Activated CD8-positive, alpha-beta T cell treated with anti-CD3 and anti-CD28 coated beads, Interleukin-2, amount 10 ng/mL, durations not matched to agents 7 days and 5 days (primary cell): ENCODE results near the gene PPP1R9A. TPM values are rescaled to one million over a fixed set of nuclear protein-coding genes. Genes with fewer than 3 reads are reported as not detected.

Experiments
- ATAC-seq: fragments of 150-1000 bp; cut with Tn5 transposase; one replicate; pipeline ENCODE4 v1.10.0; 2021; ENCODE audit warnings: moderate library complexity
- CTCF ChIA-PET: fragments of 350-600 bp; sonication (Branson Sonifier 250); formaldehyde crosslinking; loops from one replicate; lab custom pipeline; 2021; ENCODE audit warnings: antibody characterized with exemption; lab: Charles Lee
- POLR2A ChIA-PET: fragments of 350-600 bp; sonication (Branson Sonifier 250); formaldehyde crosslinking; loops from one replicate; lab custom pipeline; 2021; ENCODE audit warnings: antibody characterized with exemption; lab: Charles Lee
- DNase-seq: peaks from one replicate; pipeline ENCODE4 v3.0.0-alpha.2; 2020
- H3K27ac Mint-ChIP-seq: one replicate; pipeline ENCODE4 v1.8.0; 2021; ENCODE audit warnings: mild to moderate bottlenecking, mixed read lengths
- H3K27me3 Mint-ChIP-seq: one replicate; pipeline ENCODE4 v1.8.0; 2021; ENCODE audit warnings: low read depth, mixed read lengths
- H3K36me3 Mint-ChIP-seq: one replicate; pipeline ENCODE4 v1.8.0; 2021; ENCODE audit warnings: low read depth, mixed read lengths
- H3K4me1 Mint-ChIP-seq: one replicate; pipeline ENCODE4 v1.8.0; 2021; ENCODE audit warnings: low read depth, mixed read lengths
- H3K4me3 Mint-ChIP-seq: one replicate; pipeline ENCODE4 v1.8.0; 2021; ENCODE audit warnings: mild to moderate bottlenecking, mixed read lengths
- H3K9me3 Mint-ChIP-seq: one replicate; pipeline ENCODE4 v1.8.0; 2022; ENCODE audit warnings: mixed read lengths; ENCODE audit not compliant: insufficient read depth
- total RNA-seq, 2 experiments: library from RNA; stranded (reverse); gene quantifications; one replicate each; pipeline ENCODE4 v1.2.3, GENCODE V29; 2021

Gene PPP1R9A
- total RNA-seq, 2 experiments from 2014 or later, result not detected

DNA sequence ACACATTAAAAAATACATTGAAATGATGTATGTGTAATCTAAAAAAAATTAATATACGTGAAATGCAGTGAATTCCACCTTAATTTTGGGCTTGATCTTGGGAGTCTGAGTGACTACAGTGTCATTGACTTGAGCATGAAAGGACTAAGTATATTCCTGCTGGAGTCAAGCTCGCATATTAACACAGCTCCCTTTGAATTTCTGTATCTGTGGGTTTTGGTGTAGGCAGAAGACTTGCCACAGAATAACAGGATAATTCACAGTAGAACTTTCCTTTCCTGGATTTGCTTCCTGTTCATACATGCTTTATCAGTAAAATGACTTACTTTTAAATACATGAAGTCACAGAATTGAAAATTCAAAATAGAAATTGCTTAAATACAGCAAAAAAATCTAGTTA is 55.3 kb downstream of the PPP1R9A start:
- H3K4me1 Mint-ChIP-seq, result no peaks in the 10 kb centered on the region
- no peaks in the 10 kb centered on the region for H3K27me3 Mint-ChIP-seq
- H3K27ac Mint-ChIP-seq, result no peak overlapping the region
- DNase-seq (no peak), ATAC-seq (no peak)
- H3K36me3 Mint-ChIP-seq, result no peaks in the 10 kb centered on the region
- ChIA-PET POLR2A (no interaction called here), CTCF (no interaction called here)
- no peaks in the 10 kb centered on the region for H3K9me3 Mint-ChIP-seq
- no peak overlapping the region for H3K4me3 Mint-ChIP-seq

DNA sequence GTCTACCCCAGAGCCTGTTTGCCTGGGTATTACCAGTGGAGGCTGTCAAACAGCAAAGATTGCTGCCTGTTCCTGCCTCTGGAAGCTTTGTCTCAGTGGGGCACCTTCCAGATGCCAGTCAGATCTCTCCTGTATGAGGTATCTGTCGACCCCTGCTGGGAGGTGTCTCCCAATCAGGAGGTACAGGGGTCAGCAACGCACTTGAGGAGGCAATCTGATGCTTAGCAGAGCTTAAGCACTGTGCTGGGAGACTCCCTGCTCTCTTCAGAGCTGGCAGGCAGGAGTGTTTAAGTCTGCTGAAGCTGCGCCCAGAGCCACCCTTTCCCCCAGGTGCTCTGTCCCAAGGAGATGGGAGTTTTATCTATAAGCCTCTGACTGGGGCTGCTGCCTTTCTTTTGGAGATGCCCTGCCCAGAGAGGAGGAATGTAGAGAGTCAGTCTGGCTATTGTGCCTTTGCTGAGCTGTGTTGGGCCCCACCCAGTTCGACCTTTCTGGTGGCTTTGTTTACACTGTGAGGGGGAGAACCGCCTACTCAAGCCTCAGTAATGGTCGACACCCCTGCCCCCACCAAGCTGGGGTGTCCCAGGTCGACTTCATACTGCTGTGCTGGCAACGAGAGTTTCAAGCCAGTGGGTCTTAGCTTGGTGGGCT is 62.2 kb downstream of the PPP1R9A start:
- Mint-ChIP-seq H3K27ac (no peak overlapping the region), H3K36me3 (no peaks in the 10 kb centered on the region)

DNA sequence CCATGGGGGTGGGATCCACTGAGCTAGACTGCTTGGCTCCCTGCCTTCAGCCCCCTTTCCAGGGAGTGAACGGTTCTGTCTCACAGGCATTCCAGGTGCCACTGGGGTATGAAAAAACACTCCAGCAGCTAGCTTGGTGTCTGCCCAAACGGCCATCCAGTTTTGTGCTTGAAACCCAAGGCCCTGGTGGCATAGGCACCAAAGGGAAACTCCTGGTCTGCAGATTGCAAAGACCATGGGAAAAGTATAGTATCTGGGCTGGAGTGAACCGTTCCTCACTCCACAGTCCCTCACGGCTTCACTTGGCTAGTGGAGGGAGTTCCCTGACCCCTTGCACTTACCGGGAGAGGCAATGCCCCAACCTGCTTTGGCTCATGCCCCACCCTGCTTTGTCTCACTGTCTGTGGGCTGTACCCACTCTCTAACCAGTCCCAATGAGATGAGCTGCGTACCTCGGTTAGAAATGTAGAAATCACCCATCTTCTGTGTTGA is 62.7 kb downstream of the PPP1R9A start:
- ChIA-PET CTCF (no interaction called here), POLR2A (interaction anchor here (0.6 kb wide), 1 partner anchor 212 kb away, joined by 3 read pairs; no protein-coding TSS in a partner anchor)
- no peaks in the 10 kb centered on the region for H3K27me3 Mint-ChIP-seq
- no peak overlapping the region for H3K4me3 Mint-ChIP-seq
- no peak overlapping the region for H3K27ac Mint-ChIP-seq
- DNase-seq, result no peak
- ATAC-seq, result no peak
- no peaks in the 10 kb centered on the region for H3K9me3 Mint-ChIP-seq
- H3K36me3 Mint-ChIP-seq, result no peaks in the 10 kb centered on the region
- H3K4me1 Mint-ChIP-seq, result no peaks in the 10 kb centered on the region

More for the DNA sequence above, 62.2 kb downstream of the PPP1R9A start:
- no peak for DNase-seq
- POLR2A ChIA-PET, result no interaction called here
- Mint-ChIP-seq H3K4me1 (no peaks in the 10 kb centered on the region), H3K9me3 (no peaks in the 10 kb centered on the region), H3K27me3 (no peaks in the 10 kb centered on the region), H3K4me3 (no peak overlapping the region)
- no peak for ATAC-seq
- CTCF ChIA-PET, result no interaction called here

DNA sequence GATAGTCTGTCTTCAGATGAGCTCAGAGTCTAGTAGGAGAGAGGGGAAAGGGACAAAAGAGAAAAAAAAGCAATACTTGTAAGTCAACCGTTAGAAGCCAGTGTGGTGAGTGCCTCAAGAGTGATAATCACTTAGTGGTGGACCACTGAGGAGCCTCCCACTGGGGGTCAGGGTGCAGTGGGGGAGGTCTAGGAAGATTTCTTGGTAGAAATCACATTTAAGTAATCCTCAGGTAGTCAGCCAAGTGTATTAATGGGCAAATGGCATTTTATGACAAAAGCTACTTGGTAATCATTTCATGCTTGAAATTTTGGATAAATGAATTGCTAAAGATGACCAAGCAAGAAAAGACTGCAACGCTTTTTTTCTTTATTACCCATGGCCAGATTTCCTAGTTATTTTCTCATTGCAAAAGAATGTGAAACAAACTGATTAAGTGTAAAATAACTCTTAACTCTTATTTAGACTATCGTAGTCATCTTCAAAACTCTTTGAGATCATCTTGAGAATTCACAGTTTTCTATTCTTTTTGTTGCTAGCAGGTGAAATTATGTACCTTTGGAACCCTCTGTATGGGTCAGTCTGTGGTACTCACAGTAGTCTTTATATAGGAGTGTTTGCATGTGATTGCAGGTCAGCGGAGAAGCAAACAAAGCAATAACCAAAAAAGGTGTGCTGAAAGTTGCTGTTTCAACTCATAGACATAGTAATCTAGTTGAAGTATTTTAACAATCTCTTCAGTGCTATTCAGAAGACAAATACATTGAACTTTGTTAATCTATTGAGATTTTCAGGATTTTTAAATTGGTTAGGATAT is 63.9 kb downstream of the PPP1R9A start:
- Mint-ChIP-seq H3K36me3 (no peaks in the 10 kb centered on the region), H3K27me3 (no peaks in the 10 kb centered on the region)
- ATAC-seq, result no peak

DNA sequence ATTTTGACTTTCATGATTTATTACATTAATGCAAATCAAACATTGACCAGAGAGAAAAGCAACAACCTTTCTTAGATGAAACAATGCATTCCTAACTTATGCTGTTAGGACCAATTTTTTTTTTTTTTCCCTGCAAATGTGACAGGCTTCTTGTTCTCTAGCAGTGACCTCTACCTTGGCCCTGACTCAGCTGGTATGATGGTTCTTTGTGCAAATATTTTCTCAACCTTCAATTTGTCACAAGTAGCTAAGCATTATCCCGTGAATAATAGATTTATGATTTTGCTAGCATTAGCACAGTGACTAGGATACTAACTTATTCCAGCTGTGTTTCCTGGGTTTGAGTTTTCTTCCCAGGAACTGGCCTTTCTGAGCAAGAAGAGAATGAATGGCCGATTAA is 64.9 kb downstream of the PPP1R9A start:
- ChIA-PET CTCF (no interaction called here), POLR2A (no interaction called here)
- no peak for ATAC-seq
- Mint-ChIP-seq H3K4me3 (no peak overlapping the region), H3K4me1 (no peaks in the 10 kb centered on the region), H3K27ac (no peak overlapping the region), H3K9me3 (no peaks in the 10 kb centered on the region), H3K27me3 (no peaks in the 10 kb centered on the region), H3K36me3 (no peaks in the 10 kb centered on the region)
- DNase-seq, result no peak

More for the DNA sequence above, 63.9 kb downstream of the PPP1R9A start:
- ChIA-PET CTCF (no interaction called here), POLR2A (interaction anchor here (0.6 kb wide), 1 partner anchor 213 kb away, joined by 3 read pairs; no protein-coding TSS in a partner anchor)
- no peaks in the 10 kb centered on the region for H3K9me3 Mint-ChIP-seq
- no peak overlapping the region for H3K27ac Mint-ChIP-seq
- no peak for DNase-seq
- H3K4me1 Mint-ChIP-seq, result no peaks in the 10 kb centered on the region
- H3K4me3 Mint-ChIP-seq, result no peak overlapping the region

DNA sequence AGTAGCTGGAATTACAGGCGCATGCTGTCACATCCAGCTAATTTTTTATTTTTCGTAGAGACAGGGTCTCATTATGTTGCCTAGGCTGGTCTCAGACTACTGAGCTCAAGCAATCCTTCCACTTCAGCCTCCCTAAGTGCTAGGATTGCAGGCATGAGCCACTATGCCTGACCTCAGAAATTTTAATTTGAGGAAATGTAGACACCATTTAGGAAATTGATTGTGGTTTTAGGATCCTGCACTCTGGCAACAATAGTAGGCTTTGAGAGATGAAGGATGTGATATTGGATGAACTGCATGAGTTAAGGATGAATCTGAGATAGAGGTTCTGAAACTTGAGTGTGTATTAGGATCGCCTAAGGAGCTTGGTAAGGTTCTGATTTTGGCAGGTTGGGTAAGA is 66.5 kb downstream of the PPP1R9A start:
- ATAC-seq, result no peak
- Mint-ChIP-seq H3K4me1 (no peaks in the 10 kb centered on the region), H3K27ac (no peak overlapping the region), H3K4me3 (no peak overlapping the region), H3K36me3 (no peaks in the 10 kb centered on the region), H3K27me3 (no peaks in the 10 kb centered on the region), H3K9me3 (no peaks in the 10 kb centered on the region)
- no peak for DNase-seq
- ChIA-PET POLR2A (no interaction called here), CTCF (interaction anchor here (1.0 kb wide), 1 partner anchor 22 kb away, joined by 3 read pairs; no protein-coding TSS in a partner anchor)

DNA sequence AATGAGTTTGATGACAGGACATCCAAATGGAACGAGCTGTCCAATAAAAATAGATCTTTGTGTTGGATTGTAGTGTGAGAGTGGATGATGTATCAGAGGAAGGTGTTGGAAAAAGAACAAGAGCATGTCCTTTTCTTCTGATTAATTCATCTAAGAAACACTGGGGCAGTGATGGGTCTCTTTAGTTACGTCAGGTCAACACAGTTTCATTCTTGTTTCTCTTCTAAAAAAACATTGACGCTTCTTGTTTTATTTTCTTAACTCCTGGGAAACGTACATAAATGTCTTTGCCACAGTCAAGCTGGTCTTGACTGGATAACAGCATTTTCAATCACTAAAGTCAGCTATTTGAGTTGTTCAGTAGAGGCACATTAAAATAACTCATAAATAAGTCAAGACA is 67.0 kb downstream of the PPP1R9A start:
- DNase-seq, result no peak
- ATAC-seq, result no peak
- ChIA-PET POLR2A (no interaction called here), CTCF (interaction anchor here (1.0 kb wide), 1 partner anchor 21 kb away, joined by 3 read pairs; no protein-coding TSS in a partner anchor)
- no peaks in the 10 kb centered on the region for H3K9me3 Mint-ChIP-seq
- H3K4me1 Mint-ChIP-seq, result no peaks in the 10 kb centered on the region
- H3K36me3 Mint-ChIP-seq, result no peaks in the 10 kb centered on the region
- no peak overlapping the region for H3K27ac Mint-ChIP-seq
- no peaks in the 10 kb centered on the region for H3K27me3 Mint-ChIP-seq
- H3K4me3 Mint-ChIP-seq, result no peak overlapping the region

DNA sequence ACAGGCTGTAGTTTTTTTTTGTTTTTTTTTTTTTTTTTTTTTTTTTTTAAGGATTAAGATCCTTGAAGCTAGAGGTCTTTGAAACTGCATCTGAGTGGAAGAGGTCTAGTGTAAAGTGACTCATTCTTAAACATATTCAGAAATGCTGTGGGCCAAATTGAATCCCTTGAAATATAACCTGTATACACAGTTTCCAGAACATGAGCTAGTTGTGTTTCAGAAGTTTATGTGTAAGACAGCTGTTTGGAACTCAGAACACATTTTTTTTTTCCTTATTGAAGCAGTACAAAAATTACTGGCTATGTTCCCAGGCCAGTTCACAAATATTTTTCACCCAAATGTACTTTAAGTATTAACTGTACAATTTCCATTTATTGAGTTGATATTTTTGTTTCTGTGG is 67.9 kb downstream of the PPP1R9A start:
- DNase-seq, result no peak
- no peaks in the 10 kb centered on the region for H3K27me3 Mint-ChIP-seq
- no peaks in the 10 kb centered on the region for H3K9me3 Mint-ChIP-seq
- no peak overlapping the region for H3K4me3 Mint-ChIP-seq
- ChIA-PET POLR2A (no interaction called here), CTCF (no interaction called here)
- no peak for ATAC-seq
- no peaks in the 10 kb centered on the region for H3K36me3 Mint-ChIP-seq
- no peaks in the 10 kb centered on the region for H3K4me1 Mint-ChIP-seq
- H3K27ac Mint-ChIP-seq, result no peak overlapping the region

DNA sequence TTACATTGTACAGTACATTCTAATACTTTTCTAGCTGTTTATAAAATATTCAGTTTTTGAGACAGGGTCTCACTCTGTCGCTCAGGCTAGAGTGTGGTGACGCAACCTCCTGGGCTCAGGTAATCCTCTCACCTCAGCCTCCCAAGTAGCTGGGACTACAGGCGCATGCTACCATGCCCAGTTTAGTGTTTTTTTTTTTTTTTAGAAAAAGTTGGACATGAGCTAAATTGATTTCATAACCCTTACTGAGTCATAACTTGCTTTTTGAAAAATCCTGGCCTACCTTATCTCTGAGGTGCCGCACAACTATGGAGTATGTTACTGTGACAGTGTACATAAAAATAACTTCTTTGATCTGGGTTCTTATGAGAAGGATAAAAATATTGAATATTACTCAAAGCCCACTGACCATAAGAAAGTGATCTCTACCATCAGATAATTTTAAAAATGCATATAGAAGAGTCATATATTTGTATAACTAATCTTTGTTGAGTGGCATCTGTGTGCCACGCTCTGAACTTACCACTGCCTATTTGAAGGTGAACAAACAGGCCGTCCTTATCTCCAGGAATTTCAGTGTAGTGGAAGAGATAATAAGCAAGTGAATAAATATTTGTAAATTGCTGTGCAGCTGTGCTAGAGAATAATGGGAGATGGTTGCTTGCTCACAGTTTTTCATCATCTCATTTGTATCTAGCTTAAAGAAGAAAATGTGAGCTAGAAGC is 73.2 kb downstream of the PPP1R9A start:
- no peaks in the 10 kb centered on the region for H3K27me3 Mint-ChIP-seq

DNA sequence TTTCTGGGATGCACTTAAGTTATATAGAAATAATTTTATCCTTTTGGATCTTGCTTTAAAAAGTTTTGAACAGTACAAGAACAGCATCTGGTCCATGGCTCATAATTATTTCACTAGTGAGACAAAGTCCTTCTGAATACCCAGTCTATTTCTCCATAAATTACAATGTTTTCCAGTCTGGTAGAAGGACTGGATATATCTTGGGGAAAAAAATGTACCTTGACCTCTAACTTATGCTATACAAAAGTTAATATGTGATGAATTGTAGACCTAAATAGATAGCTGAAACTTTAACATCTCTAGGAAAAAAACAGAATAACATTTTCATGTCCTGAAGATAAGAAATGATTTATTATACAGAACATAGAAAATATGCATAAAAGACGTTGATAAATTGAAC is 88.5 kb downstream of the PPP1R9A start:
- peaks cover 3% of the 10 kb centered on the region for H3K9me3 Mint-ChIP-seq
- ChIA-PET POLR2A (no interaction called here), CTCF (interaction anchor here (0.7 kb wide), 1 partner anchor 22 kb away, joined by 3 read pairs; no protein-coding TSS in a partner anchor)
- H3K4me1 Mint-ChIP-seq, result no peaks in the 10 kb centered on the region
- no peak overlapping the region for H3K4me3 Mint-ChIP-seq
- no peak overlapping the region for H3K27ac Mint-ChIP-seq
- no peak for ATAC-seq
- no peak for DNase-seq
- H3K36me3 Mint-ChIP-seq, result no peaks in the 10 kb centered on the region
- H3K27me3 Mint-ChIP-seq, result no peaks in the 10 kb centered on the region

More for the DNA sequence above, 73.2 kb downstream of the PPP1R9A start:
- POLR2A ChIA-PET, result no interaction called here
- no peak overlapping the region for H3K27ac Mint-ChIP-seq
- DNase-seq, result no peak
- H3K4me3 Mint-ChIP-seq, result no peak overlapping the region
- peaks cover 4% of the 10 kb centered on the region for H3K9me3 Mint-ChIP-seq
- ATAC-seq, result no peak
- H3K36me3 Mint-ChIP-seq, result no peaks in the 10 kb centered on the region
- H3K4me1 Mint-ChIP-seq, result no peaks in the 10 kb centered on the region
- CTCF ChIA-PET, result interaction anchor here (0.8 kb wide), 1 partner anchor 531 kb away, joined by 3 read pairs; no protein-coding TSS in a partner anchor

DNA sequence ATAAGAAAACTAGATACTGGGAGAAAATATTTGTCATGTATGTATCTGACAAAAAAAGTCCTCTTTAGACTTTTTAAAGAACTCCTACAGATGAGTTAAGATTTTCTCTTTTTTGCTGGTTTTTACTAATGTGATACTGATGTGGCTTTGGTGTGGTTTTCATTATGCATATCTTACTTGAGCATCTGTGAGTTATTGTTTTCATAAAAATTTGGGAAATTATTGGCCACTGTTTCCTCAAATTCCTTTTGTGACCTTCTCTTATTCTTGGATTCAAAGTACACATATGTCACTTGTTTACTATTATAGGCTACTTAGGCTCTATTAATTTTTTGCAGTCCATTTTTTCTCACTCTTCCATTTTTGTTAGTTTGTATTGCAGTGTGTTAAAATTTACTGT is 89.0 kb downstream of the PPP1R9A start:
- POLR2A ChIA-PET, result no interaction called here
- Mint-ChIP-seq H3K9me3 (peaks cover 3% of the 10 kb centered on the region), H3K4me3 (no peak overlapping the region), H3K27me3 (no peaks in the 10 kb centered on the region), H3K27ac (no peak overlapping the region), H3K4me1 (no peaks in the 10 kb centered on the region), H3K36me3 (no peaks in the 10 kb centered on the region)
- ATAC-seq (no peak), DNase-seq (no peak)
- CTCF ChIA-PET, result interaction anchor here (0.7 kb wide), 1 partner anchor 22 kb away, joined by 3 read pairs; no protein-coding TSS in a partner anchor
